Breast epithelium (tissue), 4 donors: ENCODE measurements around the gene CTNND2. TPM values are rescaled to one million over a fixed set of nuclear protein-coding genes. Genes with fewer than 3 reads are reported as not detected.
A peak's percentile ranks its signal among the peaks of the same experiment; 100 is the strongest.

Source experiments
- DNase-seq, 2 donors: peaks; one replicate each; pipeline ENCODE4 v3.0.0-alpha.2; 2019; ENCODE audit warnings: low spot score in 2 of 2
- H3K27ac ChIP-seq, 2 donors: fragments of 200-600 bp; sonication (generic) in 1 of 2; one replicate each; pipeline ENCODE4 v1.5.1; 2016 to 2019; ENCODE audit warnings: mild to moderate bottlenecking in 1 of 2
- H3K27me3 ChIP-seq, 2 donors: fragments of 200-600 bp; sonication (generic) in 1 of 2; one replicate each; pipeline versions ENCODE4 v1.5.1 to v1.6.0; 2017 to 2019; ENCODE audit warnings: control low read depth in 1 of 2, mild to moderate bottlenecking in 1 of 2
- H3K36me3 ChIP-seq: fragments of 200-600 bp; one replicate; pipeline ENCODE4 v1.5.1; 2019
- H3K4me1 ChIP-seq, 2 donors: fragments of 200-600 bp; sonication (generic); one replicate each; pipeline ENCODE4 v1.5.1; 2016 to 2019; ENCODE audit warnings: control low read depth in 1 of 2
- H3K4me3 ChIP-seq, 3 donors: fragments of 200-600 bp; sonication (generic); 1 replicate in 2 of 3; 2 replicates in 1 of 3; pipeline ENCODE4 v1.5.1; 2016 to 2019; ENCODE audit warnings: mild to moderate bottlenecking in 3 of 3, moderate library complexity in 2 of 3
- H3K9me3 ChIP-seq, 2 donors: fragments of 200-600 bp; sonication (generic) in 1 of 2; one replicate each; pipeline ENCODE4 v1.5.1; 2016 to 2019; ENCODE audit warnings: control low read depth in 1 of 2
- CTCF ChIP-seq, 3 donors: fragments of 450-650 bp; IDR thresholded peaks; one replicate each; pipeline ENCODE4 v1.5.1; 2016 to 2017; ENCODE audit warnings: antibody characterized with exemption in 3 of 3, mild to moderate bottlenecking in 3 of 3, moderate library complexity in 3 of 3
- POLR2A ChIP-seq: fragments of 450-650 bp; IDR thresholded peaks from one replicate; pipeline ENCODE4 v1.6.1; 2016; ENCODE audit warnings: antibody characterized with exemption, mild to moderate bottlenecking, moderate library complexity
- POLR2AphosphoS5 ChIP-seq, 3 donors: sonication (generic); formaldehyde crosslinking; IDR thresholded peaks; one replicate each; pipeline ENCODE4 v1.6.1; 2017; ENCODE audit warnings: antibody characterized with exemption in 3 of 3
- intact Hi-C: fragments of 100-400 bp; cut with DNase I; formaldehyde crosslinking; loops from one replicate; pipeline ENCODE4 v1.15.1; 2023; ENCODE audit warnings: low total_unique reads
- total RNA-seq, 3 donors: library from RNA; depleted of rRNA; stranded (reverse); fragments of >200 nt; gene quantifications; one replicate each; pipeline ENCODE4 v1.1.0, GENCODE V29; 2016

Gene CTNND2
- total RNA-seq, 3 donors from 2014 or later: 3.3 to 6.0 TPM; not detected in 1

- no peak overlapping the region for H3K4me3 ChIP-seq
- no peak for DNase-seq
- H3K27me3 ChIP-seq: no peaks in the 10 kb centered on the region
- no peaks in the 10 kb centered on the region for H3K4me1 ChIP-seq
- TF ChIP-seq CTCF (IDR thresholded peaks at IDR 0.05) (no peak), POLR2AphosphoS5 (IDR thresholded peaks at IDR 0.05) (no peak), POLR2A (no peak)
- no peaks in the 10 kb centered on the region for H3K9me3 ChIP-seq
- intact Hi-C loops: no loop called here
- H3K36me3 ChIP-seq: no peaks in the 10 kb centered on the region
- H3K27ac ChIP-seq: no peak overlapping the region
These were observed 821.8 kb downstream of the CTNND2 start for GRCh38 chr5:11082404-11082945.

GRCh38 chr5:11076945-11077613, 827.2 kb downstream of the CTNND2 start:
- Histone ChIP-seq H3K27ac (peak overlapping the region in 1 of 2 donors; percentile 45), H3K4me1 (no peaks in the 10 kb centered on the region), H3K4me3 (no peak overlapping the region), H3K27me3 (no peaks in the 10 kb centered on the region), H3K9me3 (no peaks in the 10 kb centered on the region), H3K36me3 (no peaks in the 10 kb centered on the region)
- DNase-seq: no peak
- TF ChIP-seq CTCF (IDR thresholded peaks at IDR 0.05) (no peak), POLR2AphosphoS5 (IDR thresholded peaks at IDR 0.05) (no peak), POLR2A (no peak)
- intact Hi-C loops: loop anchor here (5.0 kb wide), 1 partner anchor 1190 kb away; no protein-coding TSS in a partner anchor

- intact Hi-C loops: loop anchor here (5.0 kb wide), 1 partner anchor 1188 kb away; no protein-coding TSS in a partner anchor
- Histone ChIP-seq H3K27me3 (no peaks in the 10 kb centered on the region), H3K36me3 (no peaks in the 10 kb centered on the region), H3K4me1 (no peaks in the 10 kb centered on the region), H3K27ac (peak overlapping the region in 1 of 2 donors; percentile 5), H3K4me3 (no peak overlapping the region), H3K9me3 (no peaks in the 10 kb centered on the region)
- TF ChIP-seq CTCF (IDR thresholded peaks at IDR 0.05) (no peak), POLR2A (no peak), POLR2AphosphoS5 (IDR thresholded peaks at IDR 0.05) (no peak)
- no peak for DNase-seq
These were observed 829.0 kb downstream of the CTNND2 start for GRCh38 chr5:11075035-11075805.

- no peaks in the 10 kb centered on the region for H3K27me3 ChIP-seq
- H3K36me3 ChIP-seq: no peaks in the 10 kb centered on the region
- no peak for TF ChIP-seq POLR2A
- H3K4me3 ChIP-seq: no peak overlapping the region
- DNase-seq: no peak
- H3K27ac ChIP-seq: no peak overlapping the region
- intact Hi-C loops: no loop called here
- H3K4me1 ChIP-seq: no peaks in the 10 kb centered on the region
- H3K9me3 ChIP-seq: no peaks in the 10 kb centered on the region
These were observed 831.7 kb downstream of the CTNND2 start for GRCh38 chr5:11072568-11072967.

GRCh38 chr5:11072076-11072475, 832.2 kb downstream of the CTNND2 start:
- intact Hi-C loops: no loop called here
- TF ChIP-seq POLR2A (no peak), CTCF (IDR thresholded peaks at IDR 0.05) (no peak), POLR2AphosphoS5 (IDR thresholded peaks at IDR 0.05) (no peak)
- H3K4me1 ChIP-seq: no peaks in the 10 kb centered on the region

More at GRCh38 chr5:11072076-11072475, 832.2 kb downstream of the CTNND2 start:
- H3K36me3 ChIP-seq: no peaks in the 10 kb centered on the region
- no peaks in the 10 kb centered on the region for H3K9me3 ChIP-seq
- no peak overlapping the region for H3K27ac ChIP-seq
- no peak overlapping the region for H3K4me3 ChIP-seq
- H3K27me3 ChIP-seq: no peaks in the 10 kb centered on the region
- DNase-seq: no peak
